ENCODE measurements around the gene ZNF639.

ZNF639 gene

DNA sequence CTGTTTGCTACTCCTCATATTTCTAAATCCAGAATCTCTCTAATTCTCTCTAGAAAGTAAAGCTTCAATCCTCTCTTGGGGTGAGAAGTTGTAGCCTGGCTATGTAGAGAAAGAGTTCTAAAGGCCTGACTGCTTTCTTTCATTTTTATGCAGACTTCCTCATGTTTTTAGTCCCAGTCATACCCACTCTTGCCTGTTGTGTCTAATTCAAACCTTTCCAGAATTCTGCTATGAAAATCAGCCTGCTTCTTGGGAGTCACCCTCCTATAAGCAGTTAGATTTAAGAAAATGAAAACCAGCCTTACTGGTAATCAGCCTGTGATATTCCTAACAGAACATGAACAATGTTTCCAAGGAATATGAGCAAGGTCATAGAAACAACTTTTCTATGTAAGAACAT, 14.8 kb upstream of the ZNF639 start:
- DNase-seq (ENCODE audit: low read depth, low spot score) = no peak
- no peak overlapping the region for H3K27ac ChIP-seq

DNA sequence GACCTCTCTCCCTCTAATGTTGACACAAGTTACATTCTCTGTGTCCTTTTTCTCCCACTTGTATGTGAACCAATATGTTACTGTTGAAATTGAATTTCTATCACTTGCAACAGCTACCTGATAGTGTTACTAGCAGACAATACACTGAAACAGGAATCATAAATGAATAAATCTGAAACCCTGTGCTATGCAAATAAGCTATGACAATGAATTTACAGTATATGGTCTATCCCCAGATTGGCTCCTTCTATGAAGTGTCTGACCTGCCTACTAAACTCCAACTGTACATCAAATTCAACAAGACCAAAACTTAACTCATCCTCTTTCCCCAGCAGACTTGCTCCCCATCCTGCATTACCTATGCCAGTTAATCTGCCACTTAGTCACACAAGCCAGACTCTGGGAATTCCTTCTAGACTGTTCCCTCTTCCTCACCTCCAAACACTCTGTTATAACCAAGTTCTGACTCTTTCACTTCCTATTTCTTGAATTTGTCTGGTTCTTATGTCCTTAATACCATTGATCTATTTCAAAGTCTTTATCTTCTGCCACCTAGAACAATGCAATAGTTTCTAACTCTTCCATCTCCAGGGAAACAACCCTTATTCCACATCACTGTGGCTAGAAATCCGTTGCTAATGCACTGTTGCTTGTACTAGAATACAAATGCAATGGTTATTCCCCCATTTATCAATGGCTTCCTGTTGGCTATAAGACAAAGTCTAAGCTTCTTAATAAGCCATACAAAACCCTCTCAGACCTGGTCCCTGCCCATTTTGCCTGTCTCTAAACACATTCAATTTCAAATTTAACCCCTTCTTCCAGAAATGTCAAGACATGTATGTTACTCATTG, 13.4 kb upstream of the ZNF639 start:
- H3K27ac ChIP-seq = no peak overlapping the region
- no peak for DNase-seq (ENCODE audit: low read depth, low spot score)

DNA sequence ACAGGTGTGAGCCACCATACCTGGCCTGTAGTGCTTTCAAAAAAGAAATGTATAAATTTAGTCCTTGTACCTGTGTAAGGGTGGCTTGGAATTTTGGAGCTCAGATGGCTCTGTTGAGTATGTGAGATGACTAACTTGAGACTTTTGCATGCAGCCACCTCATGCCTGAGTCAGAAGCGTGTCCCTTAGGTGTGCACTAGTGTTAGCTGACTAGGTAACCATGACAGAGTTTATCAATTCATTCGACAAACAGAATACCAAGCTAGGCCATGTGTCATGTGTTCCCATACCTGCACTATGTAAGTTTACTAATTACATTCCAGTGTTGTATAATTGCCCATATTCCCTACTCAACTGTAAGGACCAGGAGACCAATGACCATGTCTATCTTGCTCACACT, 4.0 kb upstream of the ZNF639 start:
- DNase-seq (ENCODE audit: low read depth, low spot score) = no peak

DNA sequence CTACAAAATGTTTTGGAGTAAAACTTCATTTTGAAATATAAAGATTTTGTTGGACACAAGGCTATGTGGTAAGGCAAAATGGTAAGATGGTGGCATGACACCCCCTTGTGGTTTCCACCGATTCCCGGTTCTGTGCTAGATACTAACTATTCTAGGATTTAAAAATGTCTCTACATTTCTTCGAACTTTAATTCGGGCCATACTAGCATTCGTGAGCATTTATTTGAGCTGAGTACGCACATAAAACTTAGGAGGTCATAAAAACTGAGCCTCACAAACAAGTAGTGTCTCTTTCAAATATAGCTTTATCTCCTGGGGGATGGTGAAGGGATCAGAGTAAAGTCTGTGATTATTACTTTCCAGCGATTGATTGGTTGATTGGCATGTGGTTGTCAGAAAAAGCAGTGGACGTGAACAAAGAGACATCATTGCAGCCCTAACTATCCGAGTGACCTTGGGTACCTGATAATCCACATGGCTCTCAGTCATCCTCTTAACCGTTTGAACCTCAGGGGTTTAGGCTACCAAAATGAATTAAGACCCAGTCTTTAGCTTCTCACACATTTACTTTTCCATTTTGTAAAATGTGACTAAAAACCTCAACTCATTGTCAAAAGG, 1.1 kb upstream of the ZNF639 start:
- no peak for DNase-seq (ENCODE audit: low read depth, low spot score)
- peak overlapping the region; percentile 63 for H3K27ac ChIP-seq

More for the DNA sequence above, 4.0 kb upstream of the ZNF639 start:
- no peak overlapping the region for H3K27ac ChIP-seq

DNA sequence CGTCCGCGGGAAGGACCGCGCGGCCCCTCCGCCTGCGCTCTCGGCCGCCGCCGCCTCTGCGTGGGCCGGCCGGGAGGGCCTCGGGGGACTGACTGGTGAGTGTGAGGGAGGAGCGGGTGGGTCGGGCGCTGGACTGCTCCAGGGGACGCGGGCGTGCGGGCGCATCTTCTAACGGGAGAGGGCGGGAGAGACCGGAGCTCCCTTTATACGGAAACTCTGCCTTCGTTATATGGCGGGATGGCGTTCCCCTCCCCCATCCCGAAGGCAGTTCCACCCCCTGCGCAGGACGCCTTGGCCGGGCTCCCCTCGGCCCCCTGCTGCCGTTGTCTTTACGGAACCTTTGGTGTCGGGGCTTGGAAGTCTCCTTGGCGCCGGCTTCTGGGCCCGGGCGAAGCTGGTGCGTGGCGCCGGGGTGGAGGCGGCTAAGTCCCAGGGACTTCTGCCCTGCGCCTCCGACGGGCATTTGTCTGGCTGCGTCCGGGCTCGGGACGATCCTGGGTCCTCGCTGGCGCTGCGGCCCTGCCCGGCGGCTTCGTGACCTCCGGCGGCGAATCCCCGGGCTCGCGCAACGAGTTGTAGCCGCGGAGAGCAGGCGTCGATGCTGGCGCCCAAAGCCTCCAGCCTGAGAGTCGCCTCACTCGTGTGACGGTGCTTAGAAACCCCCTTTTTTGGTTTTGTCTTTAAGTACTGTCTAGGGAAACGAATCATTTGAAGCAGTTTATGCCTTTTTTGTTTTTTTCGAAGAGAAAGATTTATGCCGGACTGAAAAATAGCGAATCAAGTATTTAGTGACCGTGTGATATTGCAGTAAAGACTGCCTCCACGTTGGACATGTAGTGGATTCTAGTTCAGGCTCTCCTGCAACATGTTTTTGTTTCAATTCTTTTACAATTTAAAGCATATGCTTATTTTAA, 623 bp downstream of the ZNF639 start:
- DNase-seq (ENCODE audit: low read depth, low spot score) = no peak
- peak overlapping the region; percentile 63 for H3K27ac ChIP-seq

DNA sequence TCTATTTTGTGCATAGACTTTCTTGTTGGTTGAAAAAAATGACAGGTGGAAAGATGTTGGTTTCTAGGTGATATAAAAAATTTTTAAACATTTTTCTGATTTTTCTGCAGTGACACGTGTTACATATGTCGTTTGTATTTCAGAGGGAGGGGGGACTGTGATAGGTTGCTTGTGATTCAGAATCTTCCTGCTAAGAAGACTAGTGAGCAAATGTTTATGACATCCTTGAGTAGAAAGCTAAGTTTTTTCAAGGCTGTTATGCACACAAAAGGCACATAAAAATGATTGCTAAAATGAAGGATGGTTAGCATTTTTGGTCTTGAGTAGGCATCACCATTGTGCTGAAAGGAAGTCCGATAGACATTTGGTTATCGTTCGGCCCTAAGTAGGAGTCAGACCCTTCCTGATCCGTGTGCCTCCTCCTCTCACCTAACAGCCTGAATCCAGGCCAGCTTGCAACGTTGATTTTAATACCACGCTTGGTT, 1.5 kb downstream of the ZNF639 start:
- DNase-seq (ENCODE audit: low read depth, low spot score) = no peak
- peak overlapping the region; percentile 63 for H3K27ac ChIP-seq

DNA sequence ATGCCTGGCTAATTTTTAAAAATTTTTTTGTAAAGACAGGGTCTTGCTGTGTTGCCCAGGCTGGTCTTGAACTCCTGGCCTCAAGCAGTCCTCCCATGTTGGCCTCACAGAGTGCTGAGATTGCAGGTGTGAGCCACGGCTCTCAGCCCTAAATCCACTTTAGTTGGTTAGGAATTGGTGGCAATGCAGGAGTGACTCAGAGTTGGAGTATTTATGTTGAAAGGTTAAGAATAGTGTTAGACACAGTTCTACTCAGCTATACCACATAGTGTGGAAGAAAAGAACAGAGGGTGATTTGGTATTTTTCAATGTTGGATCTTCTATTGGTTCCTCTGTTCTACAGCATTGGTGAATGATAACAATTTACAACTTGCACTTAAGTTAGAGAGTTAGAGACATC, 7.6 kb downstream of the ZNF639 start:
- DNase-seq (ENCODE audit: low read depth, low spot score) = no peak
- H3K27ac ChIP-seq = no peak overlapping the region

DNA sequence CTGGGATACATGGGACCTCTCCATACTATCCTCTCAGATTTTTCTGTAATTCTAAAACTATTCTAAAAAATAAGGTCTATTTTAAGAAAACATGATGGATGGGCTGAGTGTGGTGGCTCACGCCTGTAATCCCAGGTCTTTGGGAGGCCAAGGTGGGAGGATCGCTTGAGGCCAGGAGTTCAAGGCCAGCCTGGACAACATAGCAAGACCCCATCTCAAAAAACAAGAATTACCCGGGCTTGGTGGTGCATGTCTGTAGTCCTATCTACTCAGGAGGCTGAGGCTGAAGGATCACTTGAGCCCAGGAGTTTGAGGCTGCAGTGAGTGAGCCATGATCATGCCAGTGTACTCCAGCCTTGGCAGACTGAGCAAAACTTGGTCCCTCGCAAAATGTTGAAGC, 9.4 kb downstream of the ZNF639 start:
- no peak overlapping the region for H3K27ac ChIP-seq
- DNase-seq (ENCODE audit: low read depth, low spot score) = no peak

DNA sequence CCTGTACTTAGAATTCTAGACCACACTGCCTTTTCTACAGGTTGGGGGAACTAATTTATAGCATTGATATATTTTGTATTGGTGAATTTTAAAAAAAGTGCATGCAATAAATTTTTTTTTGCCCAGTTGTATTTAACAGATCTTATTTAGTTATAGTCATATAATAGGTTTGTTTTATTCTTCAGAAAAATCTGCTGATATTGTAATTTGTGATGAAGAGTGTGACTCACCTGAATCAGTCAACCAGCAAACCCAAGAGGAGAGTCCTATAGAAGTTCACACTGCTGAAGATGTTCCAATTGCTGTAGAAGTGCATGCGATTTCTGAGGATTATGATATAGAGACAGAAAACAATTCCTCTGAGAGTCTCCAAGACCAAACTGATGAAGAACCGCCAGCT, 10.3 kb downstream of the ZNF639 start:
- no peak overlapping the region for H3K27ac ChIP-seq

DNA sequence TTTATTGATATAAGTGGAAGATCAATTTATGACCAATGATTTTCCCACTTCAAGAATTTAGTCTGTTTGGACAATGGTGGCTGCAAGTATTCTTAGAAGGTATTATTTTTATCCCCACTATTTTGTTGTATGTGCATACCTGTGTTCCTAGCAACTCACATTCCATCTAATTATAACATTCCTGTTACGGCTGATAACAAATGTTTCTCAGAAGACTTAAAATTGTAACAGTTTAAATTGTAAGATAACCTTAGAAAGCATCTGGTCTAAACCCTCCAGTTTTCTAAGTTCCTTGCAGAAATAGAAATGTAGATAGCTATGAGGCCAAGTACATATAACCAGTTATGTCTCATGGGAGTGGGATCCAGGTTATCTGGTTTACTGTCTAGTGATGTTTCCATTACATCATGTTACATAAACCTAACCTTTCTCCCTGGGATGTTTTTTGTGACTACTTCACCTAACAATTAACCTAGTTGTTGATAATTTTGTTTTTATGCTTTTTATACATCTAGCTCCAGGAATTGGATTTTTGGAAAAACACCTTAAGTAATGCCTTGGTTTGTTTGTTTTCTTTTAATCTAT, 13.6 kb downstream of the ZNF639 start:
- no peak overlapping the region for H3K27ac ChIP-seq
- no peak for DNase-seq (ENCODE audit: low read depth, low spot score)

More for the DNA sequence above, 10.3 kb downstream of the ZNF639 start:
- no peak for DNase-seq (ENCODE audit: low read depth, low spot score)

DNA sequence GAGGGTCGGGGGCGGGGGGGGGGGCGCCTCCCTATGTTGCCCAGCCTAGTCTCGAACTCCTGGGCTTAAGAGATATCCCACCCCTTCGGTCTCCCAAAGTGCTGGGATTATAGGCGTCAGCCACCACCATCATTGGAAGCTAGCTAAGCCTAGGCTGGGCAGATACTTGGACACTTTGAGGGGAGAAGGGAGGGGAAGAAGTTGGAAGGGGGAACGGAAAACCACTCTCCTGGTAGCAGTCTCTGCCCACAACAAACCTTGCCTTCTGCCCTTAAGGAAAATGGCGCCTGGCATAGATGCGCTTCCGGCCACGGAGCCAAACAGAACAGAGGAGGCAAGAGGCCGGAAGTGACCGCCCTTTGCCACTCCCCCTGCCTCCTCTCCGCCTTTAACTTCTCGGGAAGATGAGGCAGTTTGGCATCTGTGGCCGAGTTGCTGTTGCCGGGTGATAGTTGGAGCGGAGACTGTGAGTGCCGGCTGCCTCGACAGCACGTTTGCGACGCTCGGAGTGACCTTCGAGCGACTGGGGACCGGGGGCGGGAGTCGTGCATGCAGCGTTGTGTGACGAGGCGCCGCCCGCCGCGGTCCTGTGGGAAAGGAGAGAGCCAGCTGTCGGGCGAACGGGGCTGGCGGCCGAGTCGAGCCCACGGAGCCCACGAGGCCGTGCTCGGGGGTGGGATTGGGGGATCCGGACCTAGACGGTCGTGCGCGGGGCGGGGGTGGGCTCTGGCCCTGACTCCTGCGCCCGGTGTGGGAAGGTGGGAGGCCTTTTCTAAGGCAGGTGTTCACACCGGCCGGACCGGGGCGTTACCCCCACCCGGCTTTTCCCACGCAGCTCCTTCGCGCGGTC, 24.7 kb downstream of the ZNF639 start, which contains the start of gene MFN1:
Gene MFN1, plus strand, starts transcription at position 365 of the 850 bp plus-strand sequence. CDS start 1,143 bp downstream, outside the sequence.
- DNase-seq (ENCODE audit: low read depth, low spot score) = peak; percentile 69

DNA sequence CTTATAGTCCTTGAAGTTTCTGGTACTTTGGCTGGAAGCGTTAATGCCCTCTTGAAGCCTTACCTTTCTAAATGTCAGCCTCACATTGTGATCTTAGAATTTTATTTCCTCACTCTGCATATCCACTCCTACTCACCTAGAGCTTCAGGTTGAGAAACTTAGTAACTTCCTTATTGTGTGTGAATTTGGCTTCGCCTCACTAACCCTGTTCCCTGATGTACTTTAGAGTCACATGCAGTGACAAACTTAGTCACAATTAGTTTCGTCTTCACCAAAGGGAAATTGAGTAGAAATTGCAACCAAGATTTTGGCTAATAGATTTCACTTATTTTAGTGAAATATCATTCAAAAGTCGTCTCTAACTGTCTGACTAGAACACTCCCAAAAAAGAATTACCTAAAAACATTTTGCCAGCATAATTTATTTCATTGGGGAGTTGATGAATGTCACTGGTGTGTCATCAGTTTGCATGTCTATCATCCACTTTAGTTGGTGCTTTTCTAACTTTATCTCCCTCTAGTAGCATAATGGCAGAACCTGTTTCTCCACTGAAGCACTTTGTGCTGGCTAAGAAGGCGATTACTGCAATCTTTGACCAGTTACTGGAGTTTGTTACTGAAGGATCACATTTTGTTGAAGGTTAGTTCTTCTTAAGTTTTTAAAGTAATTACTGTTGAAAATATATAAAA, 25.6 kb downstream of the ZNF639 start:
- H3K27ac ChIP-seq = peak overlapping the region; percentile 71
- DNase-seq (ENCODE audit: low read depth, low spot score) = peak; percentile 8

More for the DNA sequence above, 24.7 kb downstream of the ZNF639 start, which contains the start of gene MFN1:
- peak within 1 kb of the TSS; percentile 71 for H3K27ac ChIP-seq

DNA sequence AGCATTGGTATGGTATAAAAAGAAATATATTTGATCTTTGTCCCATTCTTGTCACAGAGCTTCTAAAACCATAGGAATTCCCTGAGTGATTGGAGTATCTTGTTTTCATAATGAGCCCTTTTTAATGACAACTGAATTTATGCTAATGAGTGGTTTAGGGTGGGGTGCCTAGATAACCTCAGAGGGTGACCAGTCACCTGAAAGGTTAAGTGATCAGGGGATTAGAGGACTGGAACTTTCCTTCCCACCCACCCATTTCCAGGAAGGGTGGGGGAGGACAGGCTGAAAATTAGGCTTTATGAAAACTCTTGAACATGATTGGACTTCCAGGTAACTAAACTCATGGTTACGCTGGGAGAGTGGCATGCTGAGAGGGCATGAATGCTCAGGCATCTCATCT, 33.2 kb downstream of the ZNF639 start:
- no peak for DNase-seq (ENCODE audit: low read depth, low spot score)
- H3K27ac ChIP-seq = no peak overlapping the region

DNA sequence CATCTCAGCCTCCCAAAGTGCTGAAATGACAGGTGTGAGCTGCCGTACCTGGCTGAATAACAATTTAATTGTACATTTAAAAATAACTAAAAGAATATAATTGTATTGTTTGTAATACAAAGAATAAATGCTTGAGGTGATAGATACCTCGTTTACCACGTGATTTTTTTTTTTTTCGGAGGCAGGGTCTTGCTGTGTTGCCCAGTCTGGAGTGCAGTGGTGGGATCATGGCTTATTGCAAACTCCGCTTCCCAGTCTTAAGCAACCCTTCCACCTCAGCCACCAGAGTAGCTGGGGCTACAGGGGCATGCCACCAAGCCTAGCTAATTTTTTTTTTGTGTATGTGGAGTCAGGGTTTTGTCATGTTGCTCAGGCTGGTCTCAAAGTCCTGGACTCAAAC, 40.5 kb downstream of the ZNF639 start:
- DNase-seq (ENCODE audit: low read depth, low spot score) = no peak
- no peak overlapping the region for H3K27ac ChIP-seq

DNA sequence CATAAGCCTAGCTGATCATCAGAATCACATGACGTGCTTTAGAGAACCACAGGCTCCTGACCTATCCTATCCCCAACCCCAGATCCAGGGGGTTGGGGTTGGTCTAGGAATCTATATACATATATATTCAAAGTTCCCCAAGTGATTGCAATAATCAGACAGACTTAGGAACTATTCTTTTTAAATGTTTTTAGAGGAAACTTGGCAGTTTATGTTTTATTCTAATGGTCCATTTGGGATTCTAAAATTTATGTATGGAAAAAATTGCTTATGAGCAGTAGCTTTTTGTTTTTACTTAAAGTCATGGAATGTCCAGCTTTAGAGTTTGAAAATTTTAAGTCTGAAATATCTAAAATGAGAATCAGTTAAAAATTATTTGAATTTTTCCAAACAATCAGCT, 46.8 kb downstream of the ZNF639 start:
- no peak overlapping the region for H3K27ac ChIP-seq

DNA sequence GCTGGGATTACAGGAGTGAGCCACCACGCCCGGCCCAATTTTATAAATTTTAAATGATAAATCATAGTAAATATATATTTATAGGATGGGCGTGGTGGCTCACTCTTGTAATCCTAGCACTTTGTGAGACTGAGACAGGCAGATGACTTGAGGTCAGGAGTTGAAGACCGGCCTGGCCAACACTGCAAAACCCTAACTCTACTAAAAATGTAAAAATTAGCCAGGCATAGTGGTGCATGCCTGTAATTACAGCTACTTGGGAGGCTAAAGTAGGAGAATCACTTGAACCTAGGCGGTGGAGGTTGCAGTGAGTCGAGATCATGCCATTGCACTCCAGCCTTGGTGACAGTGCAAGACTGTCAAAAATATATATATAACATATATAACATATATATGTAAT, 51.1 kb downstream of the ZNF639 start:
- no peak for DNase-seq (ENCODE audit: low read depth, low spot score)

More for the DNA sequence above, 46.8 kb downstream of the ZNF639 start:
- no peak for DNase-seq (ENCODE audit: low read depth, low spot score)

DNA sequence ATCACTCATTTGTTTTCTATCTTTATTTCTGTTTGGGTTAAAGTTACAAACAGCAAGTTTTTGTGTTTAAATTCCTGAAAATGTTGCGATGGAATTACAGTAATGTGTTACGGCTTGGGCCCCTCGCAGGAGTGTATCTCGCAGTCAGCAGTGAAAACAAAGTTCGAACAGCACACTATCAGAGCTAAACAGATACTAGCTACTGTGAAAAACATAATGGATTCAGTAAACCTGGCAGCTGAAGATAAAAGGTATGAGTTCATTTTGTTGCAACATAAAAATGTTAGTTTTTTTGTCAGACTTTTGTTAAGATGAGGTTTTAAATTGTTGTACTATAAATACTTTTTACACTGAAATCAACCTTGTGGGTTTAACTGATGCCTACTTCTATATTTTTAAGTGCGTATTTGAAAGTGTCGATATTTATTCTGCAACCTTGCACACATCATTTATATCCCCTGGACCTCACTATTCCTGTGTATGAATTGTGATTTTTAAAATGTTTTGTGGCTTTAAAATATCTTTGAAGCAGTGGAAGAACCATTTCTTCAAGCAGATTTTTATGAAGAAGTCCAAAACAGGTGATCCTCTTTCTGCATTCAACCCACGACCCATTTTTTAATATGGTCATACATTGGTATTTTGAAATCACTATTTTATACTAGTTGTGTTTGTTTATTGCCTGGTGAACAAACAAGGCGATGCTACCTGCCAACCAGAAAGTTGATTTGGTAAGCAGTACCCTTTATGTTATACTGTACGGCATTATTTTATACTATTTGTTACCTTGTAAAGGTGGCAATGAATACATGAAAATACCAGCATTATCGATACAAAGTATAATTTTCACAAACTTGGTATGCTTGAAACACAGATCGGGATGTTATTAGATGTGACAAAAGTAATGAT, 52.5 kb downstream of the ZNF639 start:
- DNase-seq (ENCODE audit: low read depth, low spot score) = no peak
- no peak overlapping the region for H3K27ac ChIP-seq

More for the DNA sequence above, 51.1 kb downstream of the ZNF639 start:
- no peak overlapping the region for H3K27ac ChIP-seq

Data from epithelial cell of prostate (primary cell).